Measurements from ENCODE around the gene ST6GALNAC4.
"Not testable (repeated sequence)": the region's sequence is repeated elsewhere in the genome, so short reads cannot be mapped to it uniquely, and the experiment has no call there.

Gene ST6GALNAC4

GRCh38 chr9:127895811-127896210 is 21.0 kb downstream of the ST6GALNAC4 start:
- in situ Hi-C loops (cut with HindIII; ENCODE audit: low sequenced_read_pairs): no loop called here

GRCh38 chr9:127893392-127893791 is 23.4 kb downstream of the ST6GALNAC4 start:
- in situ Hi-C loops (cut with HindIII; ENCODE audit: low sequenced_read_pairs): no loop called here

GRCh38 chr9:127892831-127893230 is 24.0 kb downstream of the ST6GALNAC4 start:
- in situ Hi-C loops (cut with HindIII; ENCODE audit: low sequenced_read_pairs): no loop called here

- in situ Hi-C loops (cut with HindIII; ENCODE audit: low sequenced_read_pairs): no loop called here
These were observed 26.8 kb downstream of the ST6GALNAC4 start for GRCh38 chr9:127890053-127890452.

- in situ Hi-C loops (cut with HindIII; ENCODE audit: low sequenced_read_pairs): no loop called here
These were observed 29.0 kb downstream of the ST6GALNAC4 start for GRCh38 chr9:127887792-127888191.

- in situ Hi-C loops (cut with HindIII; ENCODE audit: low sequenced_read_pairs): no loop called here
These were observed 30.4 kb downstream of the ST6GALNAC4 start for GRCh38 chr9:127886401-127886972.

GRCh38 chr9:127885508-127886281 is 31.1 kb downstream of the ST6GALNAC4 start:
- in situ Hi-C loops (cut with HindIII; ENCODE audit: low sequenced_read_pairs): no loop called here

GRCh38 chr9:127884976-127885490 is 31.8 kb downstream of the ST6GALNAC4 start:
- in situ Hi-C loops (cut with HindIII; ENCODE audit: low sequenced_read_pairs): no loop called here

GRCh38 chr9:127884427-127884911 is 32.4 kb downstream of the ST6GALNAC4 start:
- in situ Hi-C loops (cut with HindIII; ENCODE audit: low sequenced_read_pairs): no loop called here

GRCh38 chr9:127883959-127884358 is 32.9 kb downstream of the ST6GALNAC4 start:
- in situ Hi-C loops (cut with HindIII; ENCODE audit: low sequenced_read_pairs): no loop called here

- in situ Hi-C loops (cut with HindIII; ENCODE audit: low sequenced_read_pairs): not testable (repeated sequence)
These were observed 35.1 kb downstream of the ST6GALNAC4 start for GRCh38 chr9:127881715-127882114.

- in situ Hi-C loops (cut with HindIII; ENCODE audit: low sequenced_read_pairs): no loop called here
These were observed 36.7 kb downstream of the ST6GALNAC4 start for GRCh38 chr9:127880143-127880542.

- in situ Hi-C loops (cut with HindIII; ENCODE audit: low sequenced_read_pairs): no loop called here
These were observed 38.0 kb downstream of the ST6GALNAC4 start for GRCh38 chr9:127878652-127879390.

- in situ Hi-C loops (cut with HindIII; ENCODE audit: low sequenced_read_pairs): no loop called here
These were observed 38.7 kb downstream of the ST6GALNAC4 start for GRCh38 chr9:127878001-127878651.

- in situ Hi-C loops (cut with HindIII; ENCODE audit: low sequenced_read_pairs): no loop called here
These were observed 39.3 kb downstream of the ST6GALNAC4 start, which contains the start of gene AK1 for GRCh38 chr9:127877566-127877998. AK1 (minus strand) TSS chr9:127877675; CDS start chr9:127874617, 3,058 bp downstream.

GRCh38 chr9:127876764-127877562 is 39.9 kb downstream of the ST6GALNAC4 start:
- in situ Hi-C loops (cut with HindIII; ENCODE audit: low sequenced_read_pairs): no loop called here

GRCh38 chr9:127876026-127876763 is 40.6 kb downstream of the ST6GALNAC4 start:
- in situ Hi-C loops (cut with HindIII; ENCODE audit: low sequenced_read_pairs): no loop called here

GRCh38 chr9:127875306-127875966 is 41.4 kb downstream of the ST6GALNAC4 start:
- in situ Hi-C loops (cut with HindIII; ENCODE audit: low sequenced_read_pairs): no loop called here
